Mesenchymal stem cell (in vitro differentiated cells and primary cell): ENCODE data around the gene MARCHF3. TPM values are rescaled to one million over a fixed set of nuclear protein-coding genes. Genes with fewer than 3 reads are reported as not detected.
A peak's percentile ranks its signal among the peaks of the same experiment; 100 is the strongest.

Source experiments
- DNase-seq: peaks from one replicate; pipeline ENCODE4 v3.0.0-alpha.2; 2013
- H2AFZ ChIP-seq: one replicate; pipeline ENCODE4 v1.6.1; 2013; ENCODE audit warnings: low read depth, mild to moderate bottlenecking, control low read depth, inconsistent platforms, low read length, moderate library complexity
- H2AK5ac ChIP-seq: 2 replicates; pipeline ENCODE4 v1.6.1; 2013; ENCODE audit warnings: low read length, moderate library complexity, mild to moderate bottlenecking, inconsistent platforms; ENCODE audit not compliant: severe bottlenecking
- H2BK120ac ChIP-seq: one replicate; pipeline ENCODE4 v1.6.1; 2013; ENCODE audit warnings: low read depth, mild to moderate bottlenecking, inconsistent platforms, low read length, moderate library complexity
- H2BK12ac ChIP-seq, 2 experiments: one replicate each; pipeline ENCODE4 v1.6.1; 2013; ENCODE audit warnings: inconsistent platforms in 2 of 2, low read length in 2 of 2, mild to moderate bottlenecking in 2 of 2, moderate library complexity in 2 of 2, control low read depth in 1 of 2
- H2BK15ac ChIP-seq: one replicate; pipeline ENCODE4 v1.6.1; 2013; ENCODE audit warnings: mild to moderate bottlenecking, low read depth, inconsistent platforms; ENCODE audit not compliant: poor library complexity, severe bottlenecking
- H2BK5ac ChIP-seq: 2 replicates; pipeline ENCODE4 v1.6.1; 2013; ENCODE audit warnings: low read depth, mild to moderate bottlenecking, low read length, control low read depth, inconsistent platforms; ENCODE audit not compliant: poor library complexity, severe bottlenecking
- H3K14ac ChIP-seq, 2 experiments: one replicate each; pipeline ENCODE4 v1.6.1; 2013; ENCODE audit warnings: inconsistent platforms in 2 of 2, low read length in 2 of 2, control low read depth in 1 of 2, mild to moderate bottlenecking in 1 of 2, moderate library complexity in 1 of 2
- H3K18ac ChIP-seq, 2 experiments: one replicate each; pipeline ENCODE4 v1.6.1; 2013; ENCODE audit warnings: inconsistent platforms in 2 of 2, low read length in 2 of 2, control low read depth in 1 of 2, low read depth in 1 of 2, mild to moderate bottlenecking in 1 of 2
- H3K23ac ChIP-seq, 2 experiments: one replicate each; pipeline ENCODE4 v1.6.1; 2013; ENCODE audit warnings: inconsistent platforms in 2 of 2, low read length in 2 of 2, mild to moderate bottlenecking in 2 of 2, moderate library complexity in 2 of 2, control low read depth in 1 of 2
- H3K27ac ChIP-seq: 2 replicates; pipeline ENCODE4 v1.5.1; 2013; ENCODE audit warnings: mild to moderate bottlenecking, moderate library complexity, low read length, control low read depth, inconsistent platforms; ENCODE audit not compliant: poor library complexity, severe bottlenecking
- H3K27me3 ChIP-seq, 2 experiments: 2 replicates each; pipeline versions ENCODE4 v1.6.1 to v1.7.0; 2013; ENCODE audit warnings: low read length in 2 of 2, mild to moderate bottlenecking in 2 of 2, moderate library complexity in 2 of 2, control low read depth in 1 of 2, inconsistent platforms in 1 of 2; ENCODE audit not compliant: control insufficient read depth in 1 of 2, insufficient read depth in 1 of 2
- H3K36me3 ChIP-seq, 2 experiments: 2 replicates each; pipeline versions ENCODE4 v1.6.1 to v1.7.0; 2013; ENCODE audit warnings: low read length in 2 of 2, control low read depth in 1 of 2, inconsistent platforms in 1 of 2, low read depth in 1 of 2, mild to moderate bottlenecking in 1 of 2; ENCODE audit not compliant: insufficient read depth in 2 of 2, control insufficient read depth in 1 of 2
- H3K4ac ChIP-seq, 2 experiments: one replicate each; pipeline ENCODE4 v1.6.1; 2013; ENCODE audit warnings: inconsistent platforms in 2 of 2, low read length in 2 of 2, mild to moderate bottlenecking in 2 of 2, moderate library complexity in 2 of 2, control low read depth in 1 of 2, low read depth in 1 of 2
- H3K4me1 ChIP-seq: 2 replicates; pipeline ENCODE4 v1.6.1; 2013; ENCODE audit warnings: low read depth, low read length, control low read depth; ENCODE audit not compliant: control insufficient read depth, insufficient read depth
- H3K4me2 ChIP-seq: 2 replicates; pipeline ENCODE4 v1.6.1; 2013; ENCODE audit warnings: low read length, mild to moderate bottlenecking, inconsistent platforms; ENCODE audit not compliant: poor library complexity, severe bottlenecking
- H3K4me3 ChIP-seq, 2 experiments: 2 replicates each; pipeline versions ENCODE4 v1.5.1 to v1.7.0; 2013; ENCODE audit warnings: low read length in 2 of 2, mild to moderate bottlenecking in 2 of 2, control low read depth in 1 of 2, low read depth in 1 of 2; ENCODE audit not compliant: insufficient read depth in 1 of 2
- H3K79me1 ChIP-seq: replicated peaks from 2 replicates; pipeline ENCODE4 v1.6.1; 2013; ENCODE audit warnings: mild to moderate bottlenecking, control low read depth, low read length, inconsistent platforms; ENCODE audit not compliant: poor library complexity, severe bottlenecking
- H3K9ac ChIP-seq: 2 replicates; pipeline ENCODE4 v1.7.0; 2013; ENCODE audit warnings: mild to moderate bottlenecking, low read length, moderate library complexity
- H3K9me3 ChIP-seq: 2 replicates; pipeline ENCODE4 v1.7.0; 2013; ENCODE audit warnings: mild to moderate bottlenecking, low read length; ENCODE audit not compliant: control insufficient read depth
- H4K8ac ChIP-seq: one replicate; pipeline ENCODE4 v1.6.1; 2013; ENCODE audit warnings: inconsistent platforms, mild to moderate bottlenecking, low read length, moderate library complexity
- H4K91ac ChIP-seq: one replicate; pipeline ENCODE4 v1.6.1; 2013; ENCODE audit warnings: mild to moderate bottlenecking, low read length, inconsistent platforms
- WGBS: methylation state at CpG from one replicate; pipeline ENCODE4 v1.1.7; 2013; ENCODE audit warnings: mixed read lengths; 5-methylcytosine and 5-hydroxymethylcytosine counted together
- polyA plus RNA-seq, 2 experiments: library from polyadenylated mRNA; stranded (reverse); fragments of 200-250 nt; gene quantifications; one replicate each; pipeline ENCODE4 v1.2.3, GENCODE V29; 2013

MARCHF3 gene
- polyA plus RNA-seq (2013, experiment 1 of 2) = 1.3 TPM
- 1.5 TPM for polyA plus RNA-seq (2013, experiment 2 of 2)

GRCh38 chr5:127030259-127031146, at the start of gene MARCHF3:
Gene MARCHF3, minus strand, starts transcription at chr5:127030558. Its CDS starts 112,387 bp downstream, at chr5:126918171.
- DNase-seq = peak; percentile 97
- H3K27ac ChIP-seq = peak within 1 kb of the TSS; percentile 38
- H4K8ac ChIP-seq = peak within 1 kb of the TSS; percentile 65
- H2BK120ac ChIP-seq = no peak within 1 kb of the TSS
- H3K4me3 ChIP-seq = peak within 1 kb of the TSS; percentile 75 to 92
- peak within 1 kb of the TSS; percentile 15 for H2BK5ac ChIP-seq
- peaks cover 4% of the 10 kb centered on the region for H3K79me1 ChIP-seq
- peak within 1 kb of the TSS; percentile 76 to 88 for H3K18ac ChIP-seq
- peaks cover 0 to 12% of the 10 kb centered on the region in 2 experiments for H3K27me3 ChIP-seq
- H3K14ac ChIP-seq = peak within 1 kb of the TSS in 1 of 2 experiments; percentile 86
- H3K36me3 ChIP-seq = no peaks in the 10 kb centered on the region
- H3K23ac ChIP-seq = peak within 1 kb of the TSS; percentile 67 to 74
- peak within 1 kb of the TSS; percentile 95 for H3K4me2 ChIP-seq
- no peaks in the 10 kb centered on the region for H3K9me3 ChIP-seq
- under 1% methylated on average over 87 of the region's 97 CpGs for WGBS
- peak within 1 kb of the TSS; percentile 80 for H2AFZ ChIP-seq
- H3K9ac ChIP-seq = peak within 1 kb of the TSS; percentile 83
- peaks cover 11% of the 10 kb centered on the region for H3K4me1 ChIP-seq
- H3K4ac ChIP-seq = no peak within 1 kb of the TSS
- peak within 1 kb of the TSS in 1 of 2 experiments; percentile 50 for H2BK12ac ChIP-seq
- peak within 1 kb of the TSS; percentile 47 for H4K91ac ChIP-seq
- no peak within 1 kb of the TSS for H2AK5ac ChIP-seq
- peak within 1 kb of the TSS; percentile 75 for H2BK15ac ChIP-seq

- 28% methylated on average over 5 of the region's 9 CpGs for WGBS
- DNase-seq = peak; percentile 9
These were observed 49.7 kb upstream of the MARCHF3 start for GRCh38 chr5:127079994-127080491.

GRCh38 chr5:127077366-127077765, 47.0 kb upstream of the MARCHF3 start:
- H3K9ac ChIP-seq = no peak overlapping the region
- H3K9me3 ChIP-seq = no peaks in the 10 kb centered on the region
- no peak overlapping the region for H3K4me3 ChIP-seq
- H3K27ac ChIP-seq = peak overlapping the region; percentile 21
- no peak overlapping the region for H2AFZ ChIP-seq
- no peak overlapping the region for H3K4me2 ChIP-seq
- H3K23ac ChIP-seq = no peak overlapping the region
- H2BK12ac ChIP-seq = no peak overlapping the region
- no peaks in the 10 kb centered on the region for H3K79me1 ChIP-seq
- H3K36me3 ChIP-seq = no peaks in the 10 kb centered on the region
- WGBS = no CpG with 5 or more reads among the region's 1 CpG
- peak overlapping the region in 1 of 2 experiments; percentile 26 for H3K4ac ChIP-seq
- H2AK5ac ChIP-seq = no peak overlapping the region
- H2BK120ac ChIP-seq = no peak overlapping the region
- no peak overlapping the region for H2BK5ac ChIP-seq
- DNase-seq = peak; percentile 27
- no peak overlapping the region for H4K8ac ChIP-seq
- no peak overlapping the region for H4K91ac ChIP-seq
- peaks cover 1% of the 10 kb centered on the region for H3K4me1 ChIP-seq
- no peaks in the 10 kb centered on the region for H3K27me3 ChIP-seq
- H3K18ac ChIP-seq = no peak overlapping the region
- no peak overlapping the region for H2BK15ac ChIP-seq
- no peak overlapping the region for H3K14ac ChIP-seq

More at GRCh38 chr5:127079994-127080491, 49.7 kb upstream of the MARCHF3 start:
- Histone ChIP-seq H2BK12ac (no peak overlapping the region), H3K27ac (no peak overlapping the region), H3K9ac (no peak overlapping the region), H3K4me1 (peaks cover 1% of the 10 kb centered on the region), H2BK5ac (no peak overlapping the region), H2AFZ (no peak overlapping the region), H3K4me2 (no peak overlapping the region), H3K36me3 (no peaks in the 10 kb centered on the region), H3K79me1 (no peaks in the 10 kb centered on the region), H2BK15ac (no peak overlapping the region), H3K18ac (no peak overlapping the region), H4K8ac (no peak overlapping the region), H4K91ac (no peak overlapping the region), H2AK5ac (no peak overlapping the region), H3K14ac (no peak overlapping the region), H3K23ac (no peak overlapping the region), H3K27me3 (no peaks in the 10 kb centered on the region), H3K4me3 (no peak overlapping the region), H2BK120ac (no peak overlapping the region), H3K9me3 (no peaks in the 10 kb centered on the region), H3K4ac (no peak overlapping the region)
